Activated CD4-positive, alpha-beta T cell treated with anti-CD3 and anti-CD28 coated beads, Interleukin-2, amount 10 ng/mL, durations not matched to agents 7 days and 5 days (primary cell): Measurements from ENCODE around the gene IPMK. TPM values are rescaled to one million over a fixed set of nuclear protein-coding genes. Genes with fewer than 3 reads are reported as not detected.

Source experiments
- CTCF ChIA-PET: fragments of 350-600 bp; sonication (Branson Sonifier 250); formaldehyde crosslinking; loops from one replicate; lab custom pipeline; 2021; ENCODE audit warnings: antibody characterized with exemption; lab: Charles Lee
- POLR2A ChIA-PET: fragments of 350-600 bp; sonication (Branson Sonifier 250); formaldehyde crosslinking; loops from one replicate; lab custom pipeline; 2021; ENCODE audit warnings: antibody characterized with exemption; lab: Charles Lee
- DNase-seq: peaks from one replicate; pipeline ENCODE4 v3.0.0-alpha.2; 2020
- H3K27ac Mint-ChIP-seq: one replicate; pipeline ENCODE4 v1.8.0; 2021; ENCODE audit warnings: mild to moderate bottlenecking, moderate library complexity, mixed read lengths
- H3K27me3 Mint-ChIP-seq: one replicate; pipeline ENCODE4 v1.8.0; 2021; ENCODE audit warnings: mixed read lengths
- H3K36me3 Mint-ChIP-seq: one replicate; pipeline ENCODE4 v1.8.0; 2021; ENCODE audit warnings: low read depth, mixed read lengths
- H3K4me1 Mint-ChIP-seq: one replicate; pipeline ENCODE4 v1.8.0; 2021; ENCODE audit warnings: mixed read lengths
- H3K4me3 Mint-ChIP-seq: one replicate; pipeline ENCODE4 v1.8.0; 2021; ENCODE audit warnings: mild to moderate bottlenecking, moderate library complexity, mixed read lengths
- H3K9me3 Mint-ChIP-seq: one replicate; pipeline ENCODE4 v1.8.0; 2021; ENCODE audit warnings: mixed read lengths
- total RNA-seq, 2 experiments: library from RNA; stranded (reverse); gene quantifications; one replicate each; pipeline ENCODE4 v1.2.3, GENCODE V29; 2021

Gene IPMK
- total RNA-seq, 2 experiments from 2014 or later = 4.8 to 5.7 TPM

GRCh38 chr10:58189269-58189668, 78.4 kb downstream of the IPMK start:
- Mint-ChIP-seq H3K36me3 (no peaks in the 10 kb centered on the region), H3K4me1 (no peaks in the 10 kb centered on the region), H3K9me3 (no peaks in the 10 kb centered on the region), H3K27me3 (peaks cover 16% of the 10 kb centered on the region), H3K4me3 (no peak overlapping the region), H3K27ac (no peak overlapping the region)
- DNase-seq = no peak
- ChIA-PET CTCF (interaction anchor here (0.8 to 1.0 kb wide), 2 partner anchors 14 to 80 kb away, joined by 3 read pairs; partner anchors contain the start of gene CISD1), POLR2A (interaction anchor here (0.6 kb wide), 1 partner anchor 631 kb away, joined by 4 read pairs; no protein-coding TSS in a partner anchor)

- no peak for DNase-seq
- H3K4me3 Mint-ChIP-seq = no peak overlapping the region
Observed at GRCh38 chr10:58184120-58184670, 83.5 kb downstream of the IPMK start.

GRCh38 chr10:58180666-58181065, 87.0 kb downstream of the IPMK start:
- ChIA-PET CTCF (no interaction called here), POLR2A (no interaction called here)
- Mint-ChIP-seq H3K4me3 (no peak overlapping the region), H3K36me3 (no peaks in the 10 kb centered on the region), H3K27ac (no peak overlapping the region), H3K9me3 (no peaks in the 10 kb centered on the region), H3K4me1 (no peaks in the 10 kb centered on the region), H3K27me3 (peaks cover 5% of the 10 kb centered on the region)
- DNase-seq = no peak

More at GRCh38 chr10:58184120-58184670, 83.5 kb downstream of the IPMK start:
- H3K9me3 Mint-ChIP-seq = no peaks in the 10 kb centered on the region
- H3K27ac Mint-ChIP-seq = no peak overlapping the region
- no peaks in the 10 kb centered on the region for H3K4me1 Mint-ChIP-seq
- peaks cover 19% of the 10 kb centered on the region for H3K27me3 Mint-ChIP-seq
- ChIA-PET POLR2A (no interaction called here), CTCF (no interaction called here)
- no peaks in the 10 kb centered on the region for H3K36me3 Mint-ChIP-seq

- no peak overlapping the region for H3K27ac Mint-ChIP-seq
- no peak for DNase-seq
- H3K27me3 Mint-ChIP-seq = peaks cover 5% of the 10 kb centered on the region
- no peak overlapping the region for H3K4me3 Mint-ChIP-seq
- CTCF ChIA-PET = no interaction called here
- H3K4me1 Mint-ChIP-seq = no peaks in the 10 kb centered on the region
- POLR2A ChIA-PET = no interaction called here
- H3K36me3 Mint-ChIP-seq = no peaks in the 10 kb centered on the region
- no peaks in the 10 kb centered on the region for H3K9me3 Mint-ChIP-seq
Observed at GRCh38 chr10:58179238-58179637, 88.5 kb downstream of the IPMK start.

- ChIA-PET CTCF (interaction anchor here (1.2 kb wide), 1 partner anchor 121 kb away, joined by 3 read pairs; no protein-coding TSS in a partner anchor), POLR2A (no interaction called here)
- Mint-ChIP-seq H3K4me1 (no peaks in the 10 kb centered on the region), H3K9me3 (no peaks in the 10 kb centered on the region), H3K4me3 (no peak overlapping the region), H3K27ac (no peak overlapping the region), H3K36me3 (no peaks in the 10 kb centered on the region), H3K27me3 (peaks cover 5% of the 10 kb centered on the region)
- DNase-seq = no peak
Observed at GRCh38 chr10:58178811-58179210, 88.9 kb downstream of the IPMK start.

- no peaks in the 10 kb centered on the region for H3K36me3 Mint-ChIP-seq
- H3K4me3 Mint-ChIP-seq = no peak overlapping the region
- no peaks in the 10 kb centered on the region for H3K4me1 Mint-ChIP-seq
- ChIA-PET POLR2A (no interaction called here), CTCF (interaction anchor here (1.2 to 1.8 kb wide), 2 partner anchors 114 to 122 kb away, joined by 3 to 6 read pairs; no protein-coding TSS in a partner anchor)
- no peak overlapping the region for H3K27ac Mint-ChIP-seq
- peaks cover 5% of the 10 kb centered on the region for H3K27me3 Mint-ChIP-seq
- DNase-seq = no peak
- H3K9me3 Mint-ChIP-seq = no peaks in the 10 kb centered on the region
Observed at GRCh38 chr10:58177362-58177947, 90.2 kb downstream of the IPMK start.

- H3K27me3 Mint-ChIP-seq = peaks cover 5% of the 10 kb centered on the region
Observed at GRCh38 chr10:58175990-58176900, 91.4 kb downstream of the IPMK start.

GRCh38 chr10:58174831-58175230, 92.9 kb downstream of the IPMK start:
- Mint-ChIP-seq H3K9me3 (no peaks in the 10 kb centered on the region), H3K4me1 (no peaks in the 10 kb centered on the region), H3K27me3 (peaks cover 2% of the 10 kb centered on the region), H3K27ac (no peak overlapping the region), H3K4me3 (no peak overlapping the region), H3K36me3 (no peaks in the 10 kb centered on the region)
- no peak for DNase-seq
- POLR2A ChIA-PET = no interaction called here
- CTCF ChIA-PET = no interaction called here

More at GRCh38 chr10:58175990-58176900, 91.4 kb downstream of the IPMK start:
- DNase-seq = no peak
- CTCF ChIA-PET = no interaction called here
- H3K4me1 Mint-ChIP-seq = no peaks in the 10 kb centered on the region
- H3K27ac Mint-ChIP-seq = no peak overlapping the region
- H3K36me3 Mint-ChIP-seq = no peaks in the 10 kb centered on the region
- no peaks in the 10 kb centered on the region for H3K9me3 Mint-ChIP-seq
- POLR2A ChIA-PET = no interaction called here
- no peak overlapping the region for H3K4me3 Mint-ChIP-seq

GRCh38 chr10:58173391-58173790, 94.3 kb downstream of the IPMK start:
- POLR2A ChIA-PET = no interaction called here
- Mint-ChIP-seq H3K36me3 (no peaks in the 10 kb centered on the region), H3K4me3 (no peak overlapping the region), H3K27me3 (peaks cover 3% of the 10 kb centered on the region), H3K9me3 (no peaks in the 10 kb centered on the region), H3K27ac (no peak overlapping the region), H3K4me1 (no peaks in the 10 kb centered on the region)
- CTCF ChIA-PET = no interaction called here
- DNase-seq = no peak

GRCh38 chr10:58171146-58171545, 96.5 kb downstream of the IPMK start:
- H3K27ac Mint-ChIP-seq = no peak overlapping the region
- no peak for DNase-seq
- H3K36me3 Mint-ChIP-seq = no peaks in the 10 kb centered on the region
- H3K4me1 Mint-ChIP-seq = no peaks in the 10 kb centered on the region
- peaks cover 9% of the 10 kb centered on the region for H3K27me3 Mint-ChIP-seq
- no peaks in the 10 kb centered on the region for H3K9me3 Mint-ChIP-seq
- CTCF ChIA-PET = no interaction called here
- POLR2A ChIA-PET = no interaction called here
- no peak overlapping the region for H3K4me3 Mint-ChIP-seq

GRCh38 chr10:58164517-58164916, 103.2 kb downstream of the IPMK start:
- Mint-ChIP-seq H3K4me1 (no peaks in the 10 kb centered on the region), H3K27me3 (peaks cover 7% of the 10 kb centered on the region), H3K27ac (no peak overlapping the region), H3K36me3 (no peaks in the 10 kb centered on the region), H3K4me3 (no peak overlapping the region), H3K9me3 (no peaks in the 10 kb centered on the region)
- ChIA-PET CTCF (interaction anchor here (0.6 to 1.3 kb wide), 2 partner anchors 12 to 139 kb away, joined by 3 read pairs; no protein-coding TSS in a partner anchor), POLR2A (no interaction called here)
- no peak for DNase-seq

GRCh38 chr10:58158806-58159205, 108.9 kb downstream of the IPMK start:
- Mint-ChIP-seq H3K36me3 (no peaks in the 10 kb centered on the region), H3K9me3 (no peaks in the 10 kb centered on the region), H3K4me3 (no peak overlapping the region), H3K27ac (no peak overlapping the region), H3K27me3 (peaks cover 22% of the 10 kb centered on the region), H3K4me1 (no peaks in the 10 kb centered on the region)
- POLR2A ChIA-PET = no interaction called here
- CTCF ChIA-PET = no interaction called here
- DNase-seq = no peak
